Measurements from ENCODE around the gene PRXL2A. TPM values are rescaled to one million over a fixed set of nuclear protein-coding genes. Genes with fewer than 3 reads are reported as not detected.

Gene PRXL2A
- total and polyA plus RNA-seq, 2 of the 4 experiments (the other 2 are of a cell fraction), result 0.90 to 0.92 TPM

DNA sequence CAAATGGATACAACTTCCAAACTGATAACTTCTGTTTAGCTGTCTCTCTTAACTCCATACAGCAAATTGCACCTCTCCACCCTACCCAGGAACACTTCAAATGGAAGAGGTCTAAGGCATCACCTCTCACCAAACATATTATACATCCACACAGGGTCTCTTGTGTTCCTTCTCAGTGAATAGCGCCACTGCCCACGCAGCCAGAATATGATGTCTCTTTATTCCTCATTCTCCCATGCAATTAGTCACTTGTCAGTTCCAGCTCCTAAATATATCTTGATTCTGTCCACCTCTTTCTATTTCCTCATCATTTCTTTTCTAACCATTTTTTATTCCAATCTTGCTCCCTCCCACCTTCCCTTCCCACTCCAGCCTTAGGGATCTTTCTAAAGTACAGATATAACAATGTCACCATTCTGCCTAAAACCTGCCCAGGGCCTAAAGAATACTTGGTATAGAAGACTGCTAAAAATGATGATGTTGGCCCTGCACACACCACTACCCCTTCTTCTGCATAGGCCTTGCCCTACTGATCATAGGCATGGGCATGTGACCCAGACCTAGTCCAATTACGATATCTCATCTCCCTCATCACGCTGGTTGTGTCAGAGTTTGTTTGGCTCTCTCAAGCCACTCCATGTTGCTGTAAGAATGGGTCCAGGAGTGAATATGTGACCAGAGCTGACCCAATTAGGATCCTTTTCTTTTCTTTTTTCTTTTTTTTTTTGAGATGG lies 40.0 kb downstream of the PRXL2A start:
- no peak overlapping the region for H4K8ac ChIP-seq (ENCODE audit: low read depth in 2 of 2, low read length in 2 of 2)
- H3K79me1 ChIP-seq (ENCODE audit: low read depth in 1 of 2, low read length in 2 of 2), result no peaks in the 10 kb centered on the region
- no peak for TF ChIP-seq SMC3 (IDR thresholded peaks at IDR 0.05; ENCODE audit: low read depth, low read length)
- no peak for TF ChIP-seq CHD1 (IDR thresholded peaks at IDR 0.05; ENCODE audit: low read depth, low read length)
- TF ChIP-seq MAZ (IDR thresholded peaks at IDR 0.05; ENCODE audit: borderline replicate concordance, low read depth, low read length), result no peak
- TF ChIP-seq USF2 (IDR thresholded peaks at IDR 0.05; ENCODE audit: low read depth, low read length), result no peak
- TF ChIP-seq BHLHE40 (IDR thresholded peaks at IDR 0.05; ENCODE audit: low read depth, low read length), result no peak
- dilution Hi-C loops (cut with HindIII; ENCODE audit: low sequenced_read_pairs, unreplicated experiment) (no loop called here), intact Hi-C loops (cut with micrococcal nuclease) (no loop called here), in situ Hi-C loops (cut with MboI; ENCODE audit: low sequenced_read_pairs) (loop anchor here (10.0 to 25.0 kb wide), 2 partner anchors 216 to 464 kb away; no protein-coding TSS in a partner anchor)
- WGBS, 2 experiments (ENCODE audit: extremely low coverage in 2 of 2, insufficient read length in 1 of 2), result 94% methylated on average over 2 of the region's 4 CpGs; no CpG with 5 or more reads in 1 of the 2 experiments
- no peak overlapping the region for H3K4ac ChIP-seq (ENCODE audit: low read depth, low read length)
- no peak overlapping the region for H3K56ac ChIP-seq (ENCODE audit: extremely low read depth, insufficient read depth, low read length)
- H3K18ac ChIP-seq (ENCODE audit: low read depth, low read length), result no peak overlapping the region
- no peak overlapping the region for H3K9ac ChIP-seq (ENCODE audit: low read depth, low read length)
- DNase-seq (no peak), ATAC-seq (ENCODE audit: low read depth) (no peak)
- H2BK20ac ChIP-seq (ENCODE audit: low read depth, low read length), result no peak overlapping the region
- no peak overlapping the region for H3K4me2 ChIP-seq (ENCODE audit: low read depth, low read length)
- H2BK15ac ChIP-seq (ENCODE audit: low read depth, low read length), result no peak overlapping the region
- H3K14ac ChIP-seq (replicated peaks; ENCODE audit: low read depth, low read length), result no peak overlapping the region
- H3K36me3 ChIP-seq (ENCODE audit: control insufficient read depth, insufficient read depth, low read length), result no peaks in the 10 kb centered on the region
- H4K20me1 ChIP-seq (ENCODE audit: insufficient read depth, low read length), result no peaks in the 10 kb centered on the region
- no peak overlapping the region for H4K91ac ChIP-seq (ENCODE audit: insufficient read depth, low read depth, low read length)
- H2AK5ac ChIP-seq (ENCODE audit: low read depth, low read length), result no peak overlapping the region
- H3K9me1 ChIP-seq (ENCODE audit: insufficient read depth, low read length), result 0 out of 2 replicates have a peak, but pooled peaks cover 4% of the 10 kb centered on the region
- no peaks in the 10 kb centered on the region for H3K9me3 ChIP-seq (ENCODE audit: control insufficient read depth, insufficient read depth, low read length)
- no peak overlapping the region for H3K23ac ChIP-seq (ENCODE audit: low read depth, low read length)
- no peaks in the 10 kb centered on the region for H3K4me1 ChIP-seq (ENCODE audit: control insufficient read depth, insufficient read depth, low read length)
- H2AFZ ChIP-seq (replicated peaks; ENCODE audit: low read length, poor library complexity), result no peak overlapping the region
- no TSS peak for BruUV-seq (replicated peaks)
- no peaks in the 10 kb centered on the region; the same call in 1 of the 2 replicates for H3K27me3 ChIP-seq (ENCODE audit: control insufficient read depth, insufficient read depth, low read length)
- H2BK5ac ChIP-seq (ENCODE audit: low read depth, low read length, poor library complexity, severe bottlenecking), result no peak overlapping the region
- ChIA-PET CTCF (interaction anchor here (0.7 to 0.8 kb wide), 2 partner anchors 33 to 58 kb away, joined by 3 read pairs; no protein-coding TSS in a partner anchor), POLR2A (ENCODE audit: unreplicated experiment) (no interaction called here)
- H4K5ac ChIP-seq (ENCODE audit: low read depth, low read length), result no peak overlapping the region
- H3K4me3 ChIP-seq (ENCODE audit: insufficient read depth, low read depth, low read length), result no peak overlapping the region
- no peak overlapping the region for H3K27ac ChIP-seq (ENCODE audit: insufficient read depth, low read length)
- H2AK9ac ChIP-seq (replicated peaks; ENCODE audit: low read depth, low read length, poor library complexity), result no peak overlapping the region
- H2BK120ac ChIP-seq (ENCODE audit: low read depth, low read length), result no peak overlapping the region

Measured in IMR-90 (cell line).